Measurements from ENCODE around the gene TP73.

The TP73 gene

DNA sequence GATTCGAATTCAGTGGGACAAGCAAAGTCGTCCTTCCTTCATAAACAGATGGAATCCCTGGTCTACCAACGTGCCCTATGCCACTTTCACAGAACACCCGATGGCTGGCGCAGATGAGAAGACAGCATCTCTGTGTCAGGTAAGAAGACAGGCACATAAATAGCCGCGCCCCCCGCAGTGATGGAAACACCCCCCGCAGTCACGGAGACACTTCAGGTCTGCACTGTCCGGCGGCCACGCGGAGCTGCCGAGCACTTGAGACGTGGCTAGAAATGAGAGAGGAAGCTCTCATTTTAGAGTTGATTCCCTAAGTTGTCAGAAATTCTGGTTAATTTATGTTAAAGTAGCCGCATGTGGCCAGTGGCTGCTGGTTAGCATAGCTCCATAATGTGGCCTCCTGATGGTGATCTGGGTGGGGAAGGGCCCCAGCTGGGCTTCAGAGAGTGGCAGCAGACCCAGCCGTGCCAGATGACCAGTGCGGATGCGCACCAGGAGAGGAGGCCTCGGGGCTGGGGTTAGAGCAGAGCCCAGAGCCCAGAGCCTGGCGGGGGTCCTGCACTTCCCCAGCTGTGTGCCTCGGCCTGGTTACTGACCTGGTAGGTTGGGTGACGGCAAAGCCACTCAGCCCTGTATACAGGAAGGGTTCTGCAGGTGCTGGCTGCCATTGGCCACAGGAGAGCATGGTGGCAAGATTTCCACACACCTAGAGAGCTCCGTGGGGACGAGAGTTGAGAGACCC is 24.6 kb upstream of the TP73 start:
- no peak overlapping the region for H3K27ac Mint-ChIP-seq
- ATAC-seq (no peak), DNase-seq (no peak)
- H3K4me3 Mint-ChIP-seq: no peak overlapping the region
- peaks cover 28% of the 10 kb centered on the region for H3K4me1 Mint-ChIP-seq
- H3K27me3 Mint-ChIP-seq: no peaks in the 10 kb centered on the region
- no peaks in the 10 kb centered on the region for H3K9me3 Mint-ChIP-seq

DNA sequence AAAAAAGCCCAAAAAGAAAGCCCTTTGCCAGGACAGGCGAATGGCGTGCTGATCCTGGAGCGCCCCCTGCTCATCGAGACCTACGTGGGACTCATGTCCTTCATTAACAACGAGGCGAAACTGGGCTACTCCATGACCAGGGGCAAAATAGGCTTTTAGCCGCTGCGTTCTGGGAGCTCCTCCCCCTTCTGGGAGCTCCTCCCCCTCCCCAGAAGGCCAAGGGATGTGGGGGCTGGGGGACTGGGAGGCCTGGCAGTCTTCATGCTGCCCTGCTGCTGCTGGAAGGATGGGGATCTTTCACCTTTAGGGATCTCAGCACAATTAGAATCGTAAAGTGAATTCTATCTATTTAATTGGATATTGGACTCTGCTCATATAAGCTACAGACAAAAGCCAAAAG is 23.9 kb upstream of the TP73 start:
- Mint-ChIP-seq H3K27me3 (no peaks in the 10 kb centered on the region), H3K4me1 (peaks cover 20% of the 10 kb centered on the region), H3K27ac (no peak overlapping the region), H3K9me3 (no peaks in the 10 kb centered on the region), H3K4me3 (no peak overlapping the region)
- ATAC-seq (no peak), DNase-seq (no peak)

DNA sequence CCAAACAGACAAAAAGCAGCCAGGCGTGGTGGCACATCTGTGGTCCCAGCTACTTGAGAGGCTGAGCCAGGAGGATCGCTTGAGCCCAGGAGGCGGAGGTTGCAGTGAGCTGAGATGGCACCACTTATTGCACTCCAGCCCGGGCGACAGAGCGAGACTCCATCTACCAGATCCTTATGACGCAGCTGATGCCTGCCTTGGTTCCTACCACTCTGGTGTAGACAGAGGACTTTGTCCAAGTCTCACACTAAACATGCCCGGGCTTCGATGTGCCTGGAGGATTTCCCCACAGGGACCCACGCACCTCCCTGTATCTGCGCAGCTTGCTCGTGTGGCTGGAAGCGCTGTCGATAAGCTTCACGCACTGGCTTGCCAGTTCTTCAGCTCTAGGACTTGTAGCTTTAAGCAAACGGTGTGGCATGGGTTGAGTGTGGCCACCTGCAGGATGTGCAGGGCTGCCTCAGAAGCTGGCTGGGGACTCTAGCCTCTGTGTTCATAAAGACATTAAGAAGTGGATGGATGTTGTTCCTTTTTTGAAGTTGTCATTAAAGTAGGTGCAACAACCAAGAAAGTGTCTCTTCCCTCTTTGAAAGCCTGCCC is 22.7 kb upstream of the TP73 start:
- DNase-seq: no peak
- Mint-ChIP-seq H3K4me3 (no peak overlapping the region), H3K9me3 (no peaks in the 10 kb centered on the region), H3K27me3 (no peaks in the 10 kb centered on the region), H3K4me1 (peaks cover 8% of the 10 kb centered on the region), H3K27ac (peak overlapping the region in 1 of 2 donors; percentile 12)
- no peak for ATAC-seq

DNA sequence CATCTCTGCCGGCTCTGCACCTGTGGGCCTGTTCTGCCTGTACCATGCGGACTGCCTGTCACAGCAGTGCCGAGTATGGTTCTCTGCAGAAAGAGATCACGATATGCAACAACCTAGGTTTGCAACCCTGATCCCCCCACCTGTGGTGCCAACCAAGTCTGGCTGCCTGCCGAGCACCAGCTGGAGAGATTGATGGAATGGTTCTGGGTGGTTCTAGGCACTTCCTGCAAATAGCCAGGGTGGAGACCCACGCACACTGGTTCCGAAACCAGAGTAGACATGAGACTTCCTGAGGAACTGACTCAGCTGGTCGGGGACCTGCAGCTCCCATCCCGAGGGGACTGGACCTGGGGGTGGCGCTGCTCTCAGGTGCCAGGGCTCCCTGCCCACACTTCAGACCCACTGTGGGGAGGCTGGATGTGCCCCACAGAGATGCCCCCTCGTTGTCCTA is 22.1 kb upstream of the TP73 start:
- Mint-ChIP-seq H3K9me3 (no peaks in the 10 kb centered on the region), H3K4me1 (peaks cover 8% of the 10 kb centered on the region), H3K4me3 (no peak overlapping the region), H3K27ac (peak overlapping the region in 1 of 2 donors; percentile 68), H3K27me3 (no peaks in the 10 kb centered on the region)
- DNase-seq: no peak
- ATAC-seq: no peak

DNA sequence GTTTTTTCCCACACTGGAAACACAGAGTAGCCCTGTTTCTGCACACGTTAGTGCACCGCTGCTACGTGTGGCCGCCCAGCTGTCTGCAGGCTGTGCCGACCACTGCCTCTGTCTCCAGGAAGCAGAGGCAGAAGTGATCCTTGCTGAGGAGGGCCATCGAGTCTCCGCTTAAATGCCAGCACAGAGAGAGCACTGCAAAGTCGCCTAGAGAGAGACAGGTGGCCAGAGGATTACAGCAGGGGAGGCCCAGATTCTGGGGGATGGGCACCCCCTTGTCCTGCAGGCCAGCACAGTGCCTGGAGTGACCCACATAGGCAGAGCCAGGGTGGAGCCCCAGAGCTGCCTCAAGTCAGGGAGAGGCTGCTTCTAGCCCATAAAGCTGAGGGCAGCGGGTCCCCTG is 21.4 kb upstream of the TP73 start:
- H3K4me3 Mint-ChIP-seq: no peak overlapping the region
- no peak overlapping the region for H3K27ac Mint-ChIP-seq
- no peak for ATAC-seq
- no peak for DNase-seq
- H3K4me1 Mint-ChIP-seq: peaks cover 4% of the 10 kb centered on the region
- H3K9me3 Mint-ChIP-seq: no peaks in the 10 kb centered on the region
- no peaks in the 10 kb centered on the region for H3K27me3 Mint-ChIP-seq

DNA sequence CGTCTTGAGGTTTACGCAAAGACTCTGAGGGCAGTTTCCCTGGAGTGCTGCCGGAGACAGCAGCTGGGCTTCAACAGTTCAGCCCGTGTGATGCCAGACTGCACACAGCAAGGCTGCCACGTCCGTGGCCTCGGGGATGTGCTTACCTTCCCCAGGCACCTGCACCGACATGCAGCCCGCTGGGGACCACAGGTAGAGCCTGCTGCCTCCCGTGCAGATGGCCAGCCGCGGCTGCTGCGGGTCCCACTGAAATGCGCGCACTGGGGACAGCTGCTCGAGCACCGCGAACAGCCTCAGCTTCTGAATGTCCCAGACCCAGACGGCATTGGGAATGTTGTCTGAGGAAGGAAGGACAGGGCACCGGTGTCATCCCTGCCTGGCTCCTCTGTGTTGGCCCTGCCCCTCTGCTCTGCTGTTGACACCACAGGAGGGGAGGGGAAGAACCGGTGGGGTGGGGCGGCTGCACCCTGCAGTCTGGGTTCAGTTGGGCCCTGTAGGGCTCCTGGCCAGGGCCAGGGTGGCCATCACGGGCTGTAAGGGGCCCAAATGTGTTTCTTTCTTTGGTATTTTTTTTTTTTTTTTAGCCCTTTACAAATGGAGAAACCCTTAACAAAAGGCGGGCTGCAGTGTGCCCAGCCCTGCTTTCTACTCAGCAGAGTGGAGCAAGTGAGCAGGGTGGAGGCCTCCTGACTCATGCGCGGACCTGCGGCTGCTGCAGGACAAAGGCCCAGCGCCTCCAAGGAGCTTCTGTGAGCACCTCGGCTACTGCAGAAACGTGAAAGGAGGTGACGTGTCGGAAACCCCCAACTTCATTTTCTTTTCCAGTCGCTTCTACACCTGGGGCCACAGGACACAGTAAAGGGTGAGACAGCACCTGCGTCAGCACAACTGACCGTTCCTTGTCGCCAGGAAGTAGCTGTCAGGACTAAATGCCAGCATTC is 20.7 kb upstream of the TP73 start:
- H3K27ac Mint-ChIP-seq: peak overlapping the region in 1 of 2 donors; percentile 34
- H3K27me3 Mint-ChIP-seq: no peaks in the 10 kb centered on the region
- H3K4me3 Mint-ChIP-seq: no peak overlapping the region
- no peak for ATAC-seq
- no peaks in the 10 kb centered on the region for H3K4me1 Mint-ChIP-seq
- no peaks in the 10 kb centered on the region for H3K9me3 Mint-ChIP-seq
- no peak for DNase-seq

DNA sequence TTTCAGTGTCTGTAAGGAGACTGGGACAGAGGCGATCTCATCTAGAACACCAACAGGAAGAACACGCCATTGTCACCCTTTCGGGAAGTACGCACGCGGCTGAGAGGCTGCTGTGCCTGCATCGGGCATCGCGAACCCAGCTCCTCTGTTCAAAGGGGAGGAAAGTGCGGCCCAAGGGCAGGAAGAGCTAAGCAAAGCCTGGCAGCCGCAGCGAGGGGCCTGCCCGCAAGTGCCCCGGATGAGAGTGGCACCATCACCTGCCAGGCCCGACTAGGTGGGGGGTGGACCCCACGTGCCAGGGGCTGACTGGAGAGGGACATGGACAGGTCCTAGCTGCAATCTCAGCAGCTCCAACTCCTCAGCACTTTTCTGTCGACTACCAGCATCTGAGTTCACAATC is 20.0 kb upstream of the TP73 start:
- Mint-ChIP-seq H3K27me3 (no peaks in the 10 kb centered on the region), H3K4me1 (no peaks in the 10 kb centered on the region), H3K27ac (no peak overlapping the region), H3K9me3 (no peaks in the 10 kb centered on the region), H3K4me3 (no peak overlapping the region)
- no peak for ATAC-seq
- DNase-seq: no peak

DNA sequence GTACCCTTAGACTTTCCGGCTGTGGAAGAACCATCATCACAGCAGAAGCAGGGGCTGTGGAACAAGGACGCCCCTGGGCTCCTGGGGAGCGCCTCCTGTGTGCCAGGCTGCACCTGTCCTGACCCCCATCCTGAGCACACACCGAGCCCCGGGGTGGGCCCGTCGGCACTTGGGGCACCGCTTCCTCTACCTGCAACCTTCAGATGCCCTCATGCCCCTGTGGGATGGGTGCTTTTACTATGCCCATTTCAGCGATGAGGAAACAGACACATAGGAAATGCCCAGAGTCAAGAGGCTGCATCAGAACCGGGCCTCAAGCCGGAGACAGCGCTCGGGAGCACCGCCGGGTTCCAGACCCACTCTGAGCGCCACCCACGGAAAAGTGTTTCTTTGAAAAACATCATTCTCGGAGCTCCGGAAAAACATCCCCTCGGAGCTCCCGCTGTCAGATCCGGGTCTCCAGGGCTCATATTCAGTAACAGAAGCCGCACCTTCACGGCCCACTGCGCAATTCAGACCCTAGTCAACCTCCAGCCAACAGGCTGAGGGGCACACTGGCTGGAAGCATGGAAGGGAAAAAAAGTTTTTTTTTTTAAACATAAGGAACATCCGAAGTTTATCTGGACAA is 19.5 kb upstream of the TP73 start:
- ATAC-seq (no peak), DNase-seq (no peak)
- Mint-ChIP-seq H3K9me3 (no peaks in the 10 kb centered on the region), H3K27me3 (no peaks in the 10 kb centered on the region), H3K4me1 (no peaks in the 10 kb centered on the region), H3K27ac (peak overlapping the region in 1 of 2 donors; percentile 65), H3K4me3 (no peak overlapping the region)

DNA sequence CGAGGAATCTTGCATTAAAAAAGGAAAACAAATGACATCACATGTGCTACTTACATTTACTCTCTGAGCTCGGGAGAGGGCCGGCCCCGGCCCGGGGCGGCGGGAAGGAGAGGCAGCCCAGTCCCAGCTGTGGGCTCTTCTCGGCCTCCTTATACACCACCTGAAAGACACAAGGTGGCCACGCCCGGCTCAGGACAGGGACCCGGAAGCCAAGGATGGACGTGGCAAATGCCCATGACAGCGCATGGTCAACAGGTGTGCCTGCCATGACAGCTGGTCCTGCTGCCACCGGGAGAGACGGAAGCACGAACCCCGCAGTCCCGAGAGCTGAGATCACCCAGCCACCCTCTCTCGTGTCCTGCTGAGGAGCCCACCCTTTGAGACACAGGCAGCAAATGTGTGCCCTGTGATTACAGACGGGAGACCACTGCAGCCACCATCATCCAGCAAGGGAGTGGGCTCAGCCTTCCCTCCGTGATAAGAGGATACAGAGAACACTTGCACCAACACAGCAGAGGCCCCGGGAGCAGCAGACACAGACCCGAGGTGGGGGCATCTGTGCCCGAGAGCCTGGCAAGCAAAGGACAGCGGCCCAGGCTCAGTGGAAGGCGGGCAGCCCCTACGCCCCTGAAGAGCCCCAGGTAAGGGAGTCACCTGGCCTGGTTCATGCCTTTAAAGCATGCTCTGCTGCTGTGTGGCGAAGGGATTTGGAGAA is 18.8 kb upstream of the TP73 start:
- Mint-ChIP-seq H3K9me3 (no peaks in the 10 kb centered on the region), H3K4me3 (no peak overlapping the region), H3K4me1 (no peaks in the 10 kb centered on the region), H3K27ac (peak overlapping the region in 1 of 2 donors; percentile 65), H3K27me3 (no peaks in the 10 kb centered on the region)
- ATAC-seq: no peak
- DNase-seq: no peak

DNA sequence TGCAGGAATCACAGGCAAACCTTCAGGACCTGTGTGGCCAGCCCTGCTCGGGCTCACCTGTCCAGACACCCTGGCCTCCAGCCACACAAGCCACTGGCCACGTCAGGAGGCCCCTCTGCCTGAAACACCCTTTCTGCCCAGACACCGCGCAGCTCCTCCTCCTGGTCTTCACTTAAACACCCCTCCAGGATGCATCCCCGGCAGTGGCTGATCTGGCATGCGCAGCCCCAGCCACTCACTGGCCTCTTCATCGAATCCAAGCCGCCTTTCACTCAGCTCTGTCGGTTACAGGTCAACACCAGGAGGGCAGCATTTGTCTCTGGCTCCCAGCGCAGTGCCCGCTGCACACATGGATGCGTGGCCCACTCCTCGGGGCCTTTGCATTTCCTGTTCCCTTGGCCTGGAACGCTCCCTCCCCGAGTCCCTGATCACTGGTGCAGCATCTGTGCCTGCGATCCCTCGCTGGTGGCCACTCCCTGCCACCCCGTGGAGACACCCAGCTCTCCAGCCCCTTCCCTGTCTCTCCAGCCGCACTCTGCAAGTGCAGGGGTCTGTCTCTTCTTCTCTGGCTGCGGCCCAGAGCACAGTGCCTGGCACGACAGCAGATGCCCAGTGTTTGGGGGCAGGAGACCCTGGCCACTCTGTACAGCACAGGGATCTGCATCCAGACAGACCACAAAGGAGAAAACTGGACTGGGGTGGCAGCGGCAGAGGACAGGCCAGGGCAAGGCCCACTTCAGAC is 18.1 kb upstream of the TP73 start:
- Mint-ChIP-seq H3K4me3 (no peak overlapping the region), H3K27ac (no peak overlapping the region), H3K4me1 (no peaks in the 10 kb centered on the region), H3K9me3 (no peaks in the 10 kb centered on the region), H3K27me3 (no peaks in the 10 kb centered on the region)
- ATAC-seq (no peak), DNase-seq (no peak)

DNA sequence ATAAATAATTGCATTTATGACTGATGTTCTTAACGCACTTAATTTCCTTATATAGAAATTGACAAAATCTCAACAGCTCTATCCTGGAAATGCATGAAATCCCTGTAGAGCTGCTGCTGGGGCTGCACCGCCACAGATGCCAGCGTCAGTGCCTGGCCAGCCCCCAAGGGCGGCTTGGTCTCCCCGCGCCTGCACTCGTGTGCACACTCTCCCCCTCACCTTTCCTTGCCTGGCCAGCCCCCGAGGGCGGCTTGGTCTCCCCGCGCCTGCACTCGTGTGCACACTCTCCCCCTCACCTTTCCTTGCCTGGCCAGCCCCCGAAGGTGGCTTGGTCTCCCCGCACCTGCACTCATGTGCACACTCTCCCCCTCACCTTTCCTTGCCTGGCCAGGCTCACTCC is 16.2 kb upstream of the TP73 start:
- Mint-ChIP-seq H3K4me1 (no peaks in the 10 kb centered on the region), H3K4me3 (no peak overlapping the region), H3K9me3 (no peaks in the 10 kb centered on the region), H3K27ac (no peak overlapping the region), H3K27me3 (no peaks in the 10 kb centered on the region)
- no peak for ATAC-seq
- DNase-seq: no peak

DNA sequence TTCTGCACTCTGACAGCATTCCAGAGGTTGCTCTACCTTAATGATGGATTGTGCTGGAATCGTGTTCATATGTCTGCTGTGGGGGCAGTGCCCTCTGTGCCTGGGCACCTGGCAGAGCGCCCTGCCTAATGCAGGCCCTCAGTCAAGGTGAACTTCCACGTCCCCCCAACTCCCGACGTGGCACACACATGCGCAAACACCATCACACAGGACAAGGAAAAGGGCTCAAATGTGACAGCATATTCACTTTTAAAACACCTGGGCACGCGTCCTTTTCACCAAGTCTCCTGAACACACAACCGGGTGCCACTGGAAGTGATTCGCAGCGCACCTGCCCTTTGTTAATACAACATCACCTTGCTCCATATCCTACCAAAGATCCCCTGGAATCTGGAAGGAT is 15.8 kb upstream of the TP73 start:
- Mint-ChIP-seq H3K4me3 (no peak overlapping the region), H3K27me3 (no peaks in the 10 kb centered on the region), H3K27ac (no peak overlapping the region), H3K9me3 (no peaks in the 10 kb centered on the region), H3K4me1 (no peaks in the 10 kb centered on the region)
- DNase-seq: no peak
- no peak for ATAC-seq

DNA sequence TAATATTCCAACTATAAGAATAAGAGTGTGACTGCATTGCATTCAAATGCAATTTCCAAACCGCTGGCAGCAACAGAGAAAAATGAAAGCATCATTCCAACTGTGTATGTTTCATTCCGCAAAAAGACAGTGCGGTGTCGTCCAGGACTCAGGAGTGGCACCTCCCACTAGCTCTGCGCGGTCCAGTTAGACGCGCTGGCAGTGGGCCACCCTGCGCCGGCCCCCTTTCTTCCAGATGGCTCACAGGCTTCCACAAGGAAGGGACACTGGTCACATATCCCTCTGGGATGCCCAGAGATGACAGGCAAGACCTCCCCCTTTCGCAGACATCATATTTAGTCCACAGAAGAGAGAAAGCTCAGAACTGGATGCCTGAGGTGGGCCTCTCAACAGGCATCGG is 14.3 kb upstream of the TP73 start:
- H3K27me3 Mint-ChIP-seq: no peaks in the 10 kb centered on the region

DNA sequence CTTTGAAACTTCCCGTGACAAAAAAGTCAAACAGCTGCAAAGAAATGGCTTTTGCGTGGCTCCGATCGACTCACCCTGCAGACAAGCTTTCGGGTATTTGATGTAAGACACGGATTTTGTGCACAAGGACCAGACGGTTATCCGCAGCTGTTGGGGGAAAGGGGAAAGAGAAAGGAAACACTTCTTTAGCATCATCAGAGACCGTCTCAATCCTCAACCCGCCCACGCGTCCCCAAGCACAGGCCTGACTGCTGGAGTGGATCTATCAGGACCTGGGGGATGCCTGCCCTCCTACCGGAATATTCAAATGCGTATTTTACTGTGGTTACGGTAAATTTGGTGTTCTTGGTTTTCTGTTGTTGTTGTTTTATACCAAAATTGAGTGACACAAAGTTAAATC is 13.6 kb upstream of the TP73 start:
- Mint-ChIP-seq H3K9me3 (no peaks in the 10 kb centered on the region), H3K27ac (no peak overlapping the region), H3K4me1 (no peaks in the 10 kb centered on the region), H3K4me3 (no peak overlapping the region), H3K27me3 (no peaks in the 10 kb centered on the region)
- DNase-seq: no peak
- no peak for ATAC-seq

More for the DNA sequence above, 14.3 kb upstream of the TP73 start:
- Mint-ChIP-seq H3K4me1 (no peaks in the 10 kb centered on the region), H3K27ac (no peak overlapping the region), H3K9me3 (no peaks in the 10 kb centered on the region), H3K4me3 (no peak overlapping the region)
- ATAC-seq (no peak), DNase-seq (no peak)
